NOMO-1 treated with DMSO at 0.1 percent for 48 hours (cell line): ENCODE measurements around the gene MYO9B.
"Not testable (repeated sequence)": the region's sequence is repeated elsewhere in the genome, so short reads cannot be mapped to it uniquely, and the experiment has no call there.

Experiments
- DNase-seq: peaks from one replicate; lab custom pipeline; 2025; ENCODE audit not compliant: unreplicated experiment; lab: John Stamatoyannopoulos, UW

MYO9B gene

GRCh38 chr19:17138052-17138846 is 62.7 kb downstream of the MYO9B start:
- peak; percentile 32 for DNase-seq

- DNase-seq, result no peak
These were observed 63.5 kb downstream of the MYO9B start for GRCh38 chr19:17138937-17139598.

GRCh38 chr19:17144771-17145170 is 69.2 kb downstream of the MYO9B start:
- not testable (repeated sequence) for DNase-seq

GRCh38 chr19:17145546-17146497 is 70.2 kb downstream of the MYO9B start:
- no peak for DNase-seq

- DNase-seq, result no peak
These were observed 72.6 kb downstream of the MYO9B start for GRCh38 chr19:17148130-17148529.

- no peak for DNase-seq
These were observed 74.0 kb downstream of the MYO9B start for GRCh38 chr19:17149393-17150135.

GRCh38 chr19:17153996-17154395 is 78.4 kb downstream of the MYO9B start:
- DNase-seq, result no peak

- no peak for DNase-seq
These were observed 79.7 kb downstream of the MYO9B start for GRCh38 chr19:17155251-17155650.

- DNase-seq, result no peak
These were observed 80.8 kb downstream of the MYO9B start for GRCh38 chr19:17156296-17156946.

GRCh38 chr19:17156947-17157302 is 81.3 kb downstream of the MYO9B start:
- peak; percentile 57 for DNase-seq

- DNase-seq, result no peak
These were observed 83.0 kb downstream of the MYO9B start for GRCh38 chr19:17158584-17158983.

- no peak for DNase-seq
These were observed 84.2 kb downstream of the MYO9B start for GRCh38 chr19:17159466-17160393.

GRCh38 chr19:17160908-17161307 is 85.3 kb downstream of the MYO9B start:
- DNase-seq, result no peak

GRCh38 chr19:17162131-17162530 is 86.6 kb downstream of the MYO9B start:
- not testable (repeated sequence) for DNase-seq

GRCh38 chr19:17162580-17162979 is 87.0 kb downstream of the MYO9B start:
- no peak for DNase-seq

- DNase-seq, result no peak
These were observed 88.1 kb downstream of the MYO9B start for GRCh38 chr19:17163652-17164051.

GRCh38 chr19:17164639-17165038 is 89.1 kb downstream of the MYO9B start:
- no peak for DNase-seq

- DNase-seq, result no peak
These were observed 90.1 kb downstream of the MYO9B start for GRCh38 chr19:17165715-17166114.
